ENCODE data around the gene DPYD.

DPYD gene

GRCh38 chr1:97593192-97593591 is 327.6 kb downstream of the DPYD start:
- DNase-seq (ENCODE audit: extremely low spot score) = no peak
- ChIA-PET POLR2A (no interaction called here), CTCF (no interaction called here)

GRCh38 chr1:97588772-97589171 is 332.1 kb downstream of the DPYD start:
- no peak for DNase-seq (ENCODE audit: extremely low spot score)
- ChIA-PET POLR2A (no interaction called here), CTCF (no interaction called here)
- TF ChIP-seq CTBP1 (IDR thresholded peaks at IDR 0.05; ENCODE audit: borderline replicate concordance) (no peak), SUZ12 (IDR thresholded peaks at IDR 0.05) (no peak), SP1 (IDR thresholded peaks at IDR 0.05) (no peak), FOXK2 (IDR thresholded peaks at IDR 0.05) (no peak), FOXA1 (IDR thresholded peaks at IDR 0.05) (no peak), TARDBP (IDR thresholded peaks at IDR 0.05) (no peak), FOXM1 (IDR thresholded peaks at IDR 0.05; ENCODE audit: borderline replicate concordance) (no peak), ARNT (IDR thresholded peaks at IDR 0.05) (no peak), ELF4 (IDR thresholded peaks at IDR 0.05) (no peak), NFRKB (IDR thresholded peaks at IDR 0.05) (no peak), PKNOX1 (IDR thresholded peaks at IDR 0.05) (no peak), LEF1 (IDR thresholded peaks at IDR 0.05; ENCODE audit: borderline replicate concordance) (no peak)

More at GRCh38 chr1:97593192-97593591, 327.6 kb downstream of the DPYD start:
- TF ChIP-seq SUZ12 (IDR thresholded peaks at IDR 0.05) (no peak), HDGF (IDR thresholded peaks at IDR 0.05; ENCODE audit: borderline replicate concordance) (no peak), FOXK2 (IDR thresholded peaks at IDR 0.05) (no peak), PKNOX1 (IDR thresholded peaks at IDR 0.05) (no peak), ELF4 (IDR thresholded peaks at IDR 0.05) (no peak), L3MBTL2 (conservative IDR thresholded peaks at IDR 0.05) (no peak)

GRCh38 chr1:97581614-97582051 is 339.2 kb downstream of the DPYD start:
- TF ChIP-seq TARDBP (IDR thresholded peaks at IDR 0.05) (no peak), ELF4 (IDR thresholded peaks at IDR 0.05) (no peak), PKNOX1 (IDR thresholded peaks at IDR 0.05) (no peak), ARNT (IDR thresholded peaks at IDR 0.05) (no peak), L3MBTL2 (conservative IDR thresholded peaks at IDR 0.05) (no peak), FOXA1 (IDR thresholded peaks at IDR 0.05) (no peak), SUZ12 (IDR thresholded peaks at IDR 0.05) (no peak), NFRKB (IDR thresholded peaks at IDR 0.05) (no peak), ZNF384 (IDR thresholded peaks at IDR 0.05) (no peak), BHLHE40 (IDR thresholded peaks at IDR 0.05; ENCODE audit: borderline replicate concordance) (no peak), HDGF (IDR thresholded peaks at IDR 0.05; ENCODE audit: borderline replicate concordance) (no peak), LEF1 (IDR thresholded peaks at IDR 0.05; ENCODE audit: borderline replicate concordance) (no peak), SP1 (IDR thresholded peaks at IDR 0.05) (no peak), FOXK2 (IDR thresholded peaks at IDR 0.05) (no peak), FOXM1 (IDR thresholded peaks at IDR 0.05; ENCODE audit: borderline replicate concordance) (no peak), CTBP1 (IDR thresholded peaks at IDR 0.05; ENCODE audit: borderline replicate concordance) (no peak)
- POLR2A ChIA-PET = no interaction called here
- DNase-seq (ENCODE audit: extremely low spot score) = no peak
- CTCF ChIA-PET = no interaction called here

GRCh38 chr1:97577613-97578012 is 343.2 kb downstream of the DPYD start:
- TF ChIP-seq SP1 (IDR thresholded peaks at IDR 0.05) (no peak), ZNF384 (IDR thresholded peaks at IDR 0.05) (no peak), LEF1 (IDR thresholded peaks at IDR 0.05; ENCODE audit: borderline replicate concordance) (no peak), BHLHE40 (IDR thresholded peaks at IDR 0.05; ENCODE audit: borderline replicate concordance) (no peak), FOXA1 (IDR thresholded peaks at IDR 0.05) (no peak), CTBP1 (IDR thresholded peaks at IDR 0.05; ENCODE audit: borderline replicate concordance) (no peak), PKNOX1 (IDR thresholded peaks at IDR 0.05) (no peak), TARDBP (IDR thresholded peaks at IDR 0.05) (no peak), HDGF (IDR thresholded peaks at IDR 0.05; ENCODE audit: borderline replicate concordance) (no peak), NFRKB (IDR thresholded peaks at IDR 0.05) (no peak), L3MBTL2 (conservative IDR thresholded peaks at IDR 0.05) (no peak), ARNT (IDR thresholded peaks at IDR 0.05) (no peak), SUZ12 (IDR thresholded peaks at IDR 0.05) (no peak), ELF4 (IDR thresholded peaks at IDR 0.05) (no peak), FOXM1 (IDR thresholded peaks at IDR 0.05; ENCODE audit: borderline replicate concordance) (no peak), FOXK2 (IDR thresholded peaks at IDR 0.05) (no peak)
- ChIA-PET POLR2A (no interaction called here), CTCF (no interaction called here)
- no peak for DNase-seq (ENCODE audit: extremely low spot score)

- TF ChIP-seq HDGF (IDR thresholded peaks at IDR 0.05; ENCODE audit: borderline replicate concordance) (no peak), FOXK2 (IDR thresholded peaks at IDR 0.05) (no peak), ARNT (IDR thresholded peaks at IDR 0.05) (no peak), TARDBP (IDR thresholded peaks at IDR 0.05) (no peak), PKNOX1 (IDR thresholded peaks at IDR 0.05) (no peak), SUZ12 (IDR thresholded peaks at IDR 0.05) (no peak), BHLHE40 (IDR thresholded peaks at IDR 0.05; ENCODE audit: borderline replicate concordance) (no peak), LEF1 (IDR thresholded peaks at IDR 0.05; ENCODE audit: borderline replicate concordance) (no peak)
- DNase-seq (ENCODE audit: extremely low spot score) = no peak
- POLR2A ChIA-PET = no interaction called here
- CTCF ChIA-PET = no interaction called here
Observed at GRCh38 chr1:97573553-97573952, 347.3 kb downstream of the DPYD start.

Data from HEK293T (cell line).